Osteoblast (primary cell): Measurements from ENCODE around the gene LIN28B. TPM values are rescaled to one million over a fixed set of nuclear protein-coding genes. Genes with fewer than 3 reads are reported as not detected.

ENCODE experiments used
- DNase-seq: peaks from one replicate; pipeline ENCODE4 v3.0.0; 2011; ENCODE audit warnings: low spot score, mixed read lengths; ENCODE audit not compliant: insufficient read length; ENCODE audit errors: missing footprints
- H2AFZ ChIP-seq: 2 replicates; pipeline ENCODE4 v1.6.0; 2011; ENCODE audit warnings: mild to moderate bottlenecking, low read length
- H3K27ac ChIP-seq: 2 replicates; pipeline ENCODE4 v1.5.1; 2011; ENCODE audit warnings: mild to moderate bottlenecking, low read depth, low read length, moderate library complexity
- H3K27me3 ChIP-seq: 2 replicates; pipeline ENCODE4 v1.6.0; 2012; ENCODE audit warnings: mild to moderate bottlenecking, control low read depth, inconsistent platforms, low read length, moderate library complexity; ENCODE audit not compliant: insufficient read depth
- H3K36me3 ChIP-seq: 2 replicates; pipeline ENCODE4 v1.5.1; 2011; ENCODE audit warnings: mild to moderate bottlenecking, low read length, control low read depth, moderate library complexity; ENCODE audit not compliant: insufficient read depth
- H3K4me1 ChIP-seq: 2 replicates; pipeline ENCODE4 v1.5.1; 2011; ENCODE audit warnings: mild to moderate bottlenecking, low read length, control low read depth, moderate library complexity; ENCODE audit not compliant: insufficient read depth
- H3K4me2 ChIP-seq: 2 replicates; pipeline ENCODE4 v1.6.0; 2011; ENCODE audit warnings: mild to moderate bottlenecking, low read length; ENCODE audit not compliant: insufficient read depth
- H3K4me3 ChIP-seq: fragments of 200-600 bp; sonication (generic); 3 replicates; pipeline ENCODE4 v1.5.1; 2012; ENCODE audit warnings: mild to moderate bottlenecking, low read length, inconsistent platforms; ENCODE audit not compliant: insufficient read depth
- H3K79me2 ChIP-seq: 2 replicates; pipeline ENCODE4 v1.6.0; 2012; ENCODE audit warnings: mild to moderate bottlenecking, low read length, control low read depth, inconsistent platforms; ENCODE audit not compliant: insufficient read depth
- H3K9me3 ChIP-seq: 2 replicates; pipeline ENCODE4 v1.5.1; 2011; ENCODE audit warnings: low read depth, low read length, control low read depth
- H4K20me1 ChIP-seq: 2 replicates; pipeline ENCODE4 v1.6.0; 2012; ENCODE audit warnings: mild to moderate bottlenecking, low read length, control low read depth; ENCODE audit not compliant: insufficient read depth
- CTCF ChIP-seq: IDR thresholded peaks from 2 replicates; pipeline ENCODE4 v1.5.1; 2011; ENCODE audit warnings: mild to moderate bottlenecking, low read depth, low read length, moderate library complexity; ENCODE audit errors: extremely low read depth
- total RNA-seq: library from RNA; depleted of rRNA; stranded (reverse); fragments of >200 nt; gene quantifications from 2 replicates; pipeline ENCODE4 v1.2.3, GENCODE V29; 2012

The LIN28B gene
- total RNA-seq, 1 donor = not detected

GRCh38 chr6:104936766-104937535 is 20.0 kb upstream of the LIN28B start:
- no peak overlapping the region for H3K27ac ChIP-seq
- DNase-seq = no peak
- H3K36me3 ChIP-seq = no peaks in the 10 kb centered on the region
- no peaks in the 10 kb centered on the region for H3K4me1 ChIP-seq
- TF ChIP-seq CTCF = no peak
- no peaks in the 10 kb centered on the region for H3K9me3 ChIP-seq
- H3K79me2 ChIP-seq = no peaks in the 10 kb centered on the region
- no peaks in the 10 kb centered on the region for H4K20me1 ChIP-seq
- H3K4me2 ChIP-seq = no peak overlapping the region
- no peak overlapping the region for H3K4me3 ChIP-seq
- H3K27me3 ChIP-seq = peaks cover 32% of the 10 kb centered on the region
- H2AFZ ChIP-seq = no peak overlapping the region

DNA sequence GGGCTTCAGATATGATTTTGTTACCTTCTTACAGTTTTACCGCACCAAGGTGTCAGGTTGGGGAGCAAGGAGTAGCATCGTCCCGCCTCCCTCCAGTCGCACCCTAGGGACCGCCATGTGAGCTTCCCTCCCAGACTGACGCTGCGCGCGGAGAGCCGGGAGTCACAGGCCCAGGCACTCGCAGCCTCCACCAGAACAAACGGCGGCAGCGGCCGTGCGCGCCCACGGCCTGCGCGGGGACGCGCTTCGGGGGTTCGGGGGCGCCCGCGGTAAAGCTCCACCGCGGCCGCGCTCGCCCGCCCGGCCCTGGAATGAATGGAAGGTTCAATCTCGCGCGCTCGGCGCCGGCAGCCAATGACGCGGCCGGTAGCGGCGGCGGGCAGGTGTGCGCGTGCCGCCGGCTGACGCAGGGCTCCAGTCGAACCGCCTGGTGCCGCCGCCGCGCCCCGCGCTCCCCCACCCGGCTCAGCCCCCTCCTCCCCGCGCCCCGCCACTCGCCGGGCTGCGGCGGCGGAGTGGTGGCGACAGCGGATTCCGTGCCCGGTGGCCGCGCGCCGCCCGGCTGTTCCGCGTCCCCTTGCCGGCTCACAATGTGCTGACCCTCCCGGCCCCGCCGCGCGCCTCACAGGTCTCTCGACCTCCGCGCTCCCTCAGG is 16.5 kb upstream of the LIN28B start:
- Histone ChIP-seq H3K9me3 (no peaks in the 10 kb centered on the region), H2AFZ (peak overlapping the region; percentile 62), H3K27me3 (peaks cover 42% of the 10 kb centered on the region), H3K4me2 (peak overlapping the region; percentile 72), H3K4me1 (no peaks in the 10 kb centered on the region), H3K79me2 (no peaks in the 10 kb centered on the region), H3K4me3 (peak overlapping the region; percentile 58), H4K20me1 (no peaks in the 10 kb centered on the region), H3K27ac (no peak overlapping the region), H3K36me3 (no peaks in the 10 kb centered on the region)
- peak; percentile 38 for DNase-seq
- no peak for TF ChIP-seq CTCF

GRCh38 chr6:104940893-104941728 is 15.8 kb upstream of the LIN28B start:
- H3K9me3 ChIP-seq = no peaks in the 10 kb centered on the region
- TF ChIP-seq CTCF = peak; percentile 45
- H2AFZ ChIP-seq = peak overlapping the region; percentile 62
- peak overlapping the region; percentile 58 for H3K4me3 ChIP-seq
- H3K27ac ChIP-seq = no peak overlapping the region
- no peaks in the 10 kb centered on the region for H4K20me1 ChIP-seq
- peak; percentile 90 for DNase-seq
- peak overlapping the region; percentile 72 for H3K4me2 ChIP-seq
- H3K27me3 ChIP-seq = peaks cover 42% of the 10 kb centered on the region
- H3K79me2 ChIP-seq = no peaks in the 10 kb centered on the region
- no peaks in the 10 kb centered on the region for H3K4me1 ChIP-seq
- no peaks in the 10 kb centered on the region for H3K36me3 ChIP-seq
